RCC 7860 (cell line): ENCODE measurements around the gene GKN1.

Experiments used
- DNase-seq: peaks from one replicate; pipeline ENCODE4 v3.0.0-alpha.2; 2015; ENCODE audit warnings: low spot score
- FAIRE-seq: peaks from 2 replicates; lab custom pipeline; 2012; peaks lifted over from hg19 to GRCh38; lab: Jason Lieb, UNC

The GKN1 gene

DNA sequence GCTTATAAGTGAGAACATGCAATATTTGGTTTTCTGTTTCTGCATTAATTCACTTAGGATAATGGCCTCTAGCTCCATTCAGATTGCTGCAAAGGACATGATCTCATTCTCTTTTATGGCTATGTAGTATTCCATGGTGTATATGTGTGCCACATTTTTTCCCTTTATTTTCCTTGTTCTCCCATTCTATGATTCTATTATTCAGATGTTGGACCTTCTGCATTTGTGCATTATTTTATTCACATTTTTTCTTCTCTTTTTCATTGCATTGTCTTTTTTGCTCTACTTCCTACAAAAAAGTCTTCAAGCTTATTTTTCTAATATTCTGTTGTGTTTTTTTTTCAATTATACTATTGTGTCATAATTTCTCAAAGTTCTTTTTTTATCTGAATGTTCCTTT is 27.4 kb downstream of the GKN1 start:
- FAIRE-seq (no peak), DNase-seq (no peak)

DNA sequence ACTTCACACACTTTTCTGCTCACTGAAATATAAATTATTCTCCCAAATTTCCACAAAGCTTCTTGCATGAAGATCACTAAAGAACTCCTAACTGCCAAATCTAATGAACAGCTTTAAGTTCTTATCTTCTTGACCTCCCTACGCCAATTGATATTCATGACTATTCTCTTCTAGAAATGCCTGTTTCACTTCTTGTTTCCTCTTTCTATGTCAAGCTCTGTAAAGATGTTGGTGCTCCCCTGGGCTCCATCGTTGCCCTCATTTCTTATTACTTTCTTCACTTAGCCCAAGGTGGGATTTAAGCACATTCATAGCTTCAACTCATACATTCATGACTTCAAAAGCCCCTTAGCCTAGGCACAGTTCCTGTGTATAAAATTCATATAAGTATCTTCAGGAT is 29.3 kb downstream of the GKN1 start:
- no peak for FAIRE-seq
- DNase-seq = no peak

GRCh38 chr2:69007169-69007568 is 32.7 kb downstream of the GKN1 start:
- no peak for FAIRE-seq
- no peak for DNase-seq

DNA sequence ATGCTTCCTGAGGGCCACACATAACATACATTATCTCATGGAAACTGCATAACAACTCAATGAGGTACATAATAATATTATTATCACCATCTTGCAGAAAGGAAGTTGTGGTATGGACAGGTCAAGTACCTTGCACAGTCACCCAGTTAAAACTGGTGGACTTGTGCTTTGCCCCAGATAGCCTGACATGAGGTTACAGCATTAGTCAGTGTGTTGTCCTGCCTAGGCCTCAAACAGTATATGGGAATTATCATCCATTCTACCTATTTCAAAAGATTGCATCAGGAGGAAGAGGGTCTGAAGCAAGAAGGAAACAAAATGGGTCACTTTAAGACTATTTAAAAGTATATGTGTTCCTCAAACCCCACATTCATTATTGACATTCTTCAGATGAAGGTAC is 33.2 kb downstream of the GKN1 start:
- DNase-seq (no peak), FAIRE-seq (no peak)

- no peak for DNase-seq
- FAIRE-seq = no peak
Observed at GRCh38 chr2:69010437-69011194, 36.2 kb downstream of the GKN1 start.

DNA sequence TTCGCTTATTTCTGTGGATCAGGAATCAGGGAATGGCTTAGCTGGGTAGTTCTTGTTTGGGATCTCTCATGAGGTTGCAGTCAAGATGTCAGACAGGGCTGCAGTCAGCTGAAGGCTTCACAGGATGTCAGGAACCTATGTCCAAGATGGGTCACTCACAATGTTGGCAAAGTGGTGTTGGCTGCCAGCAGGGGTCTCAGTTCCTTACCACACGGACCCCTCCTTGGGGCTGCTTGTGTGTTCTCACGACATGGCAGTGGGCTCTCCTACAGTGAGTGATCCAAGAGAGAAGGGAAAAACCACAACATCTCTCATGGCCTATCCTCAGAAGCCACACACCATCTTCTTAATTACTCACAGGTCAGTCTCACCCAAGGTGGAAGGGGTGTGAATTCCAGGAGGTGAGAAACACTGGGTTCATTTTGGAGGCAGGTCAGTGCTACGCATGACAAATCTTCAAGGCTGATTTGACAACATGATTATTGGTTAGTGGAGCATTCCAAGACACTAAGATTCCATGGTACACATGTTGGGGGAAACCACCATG is 37.2 kb downstream of the GKN1 start:
- DNase-seq = peak; percentile 32
- FAIRE-seq = no peak

GRCh38 chr2:69012310-69013141 is 38.1 kb downstream of the GKN1 start:
- DNase-seq (peak; percentile 39), FAIRE-seq (no peak)

DNA sequence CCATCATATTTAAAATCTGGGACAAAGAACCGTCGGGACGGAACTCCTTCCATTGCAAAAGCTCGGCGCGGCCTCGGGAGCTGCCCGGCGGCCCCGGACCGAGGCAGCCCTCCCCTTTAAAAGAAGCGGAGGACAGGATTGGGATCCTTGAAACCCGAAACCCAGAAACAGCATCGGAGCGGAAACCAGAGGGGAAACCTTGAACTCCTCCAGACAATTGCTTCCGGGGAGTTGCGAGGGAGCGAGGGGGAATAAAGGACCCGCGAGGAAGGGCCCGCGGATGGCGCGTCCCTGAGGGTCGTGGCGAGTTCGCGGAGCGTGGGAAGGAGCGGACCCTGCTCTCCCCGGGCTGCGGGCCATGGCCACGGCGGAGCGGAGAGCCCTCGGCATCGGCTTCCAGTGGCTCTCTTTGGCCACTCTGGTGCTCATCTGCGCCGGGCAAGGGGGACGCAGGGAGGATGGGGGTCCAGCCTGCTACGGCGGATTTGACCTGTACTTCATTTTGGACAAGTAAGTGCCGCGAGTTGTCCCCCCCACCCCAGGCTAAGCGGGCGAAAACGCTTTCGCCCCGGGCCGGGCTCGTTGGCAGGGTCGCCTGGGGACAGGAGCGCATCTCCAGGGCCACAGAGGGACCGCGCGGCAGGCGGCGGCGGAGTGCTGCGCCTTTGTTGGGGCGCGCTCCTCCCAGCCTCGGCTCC is 38.9 kb downstream of the GKN1 start, which contains the start of gene ANTXR1:
TSS of gene ANTXR1 (plus strand) at position 38 of the 698 bp plus-strand sequence. CDS start at position 359, 321 bp downstream.
- FAIRE-seq = no peak

DNA sequence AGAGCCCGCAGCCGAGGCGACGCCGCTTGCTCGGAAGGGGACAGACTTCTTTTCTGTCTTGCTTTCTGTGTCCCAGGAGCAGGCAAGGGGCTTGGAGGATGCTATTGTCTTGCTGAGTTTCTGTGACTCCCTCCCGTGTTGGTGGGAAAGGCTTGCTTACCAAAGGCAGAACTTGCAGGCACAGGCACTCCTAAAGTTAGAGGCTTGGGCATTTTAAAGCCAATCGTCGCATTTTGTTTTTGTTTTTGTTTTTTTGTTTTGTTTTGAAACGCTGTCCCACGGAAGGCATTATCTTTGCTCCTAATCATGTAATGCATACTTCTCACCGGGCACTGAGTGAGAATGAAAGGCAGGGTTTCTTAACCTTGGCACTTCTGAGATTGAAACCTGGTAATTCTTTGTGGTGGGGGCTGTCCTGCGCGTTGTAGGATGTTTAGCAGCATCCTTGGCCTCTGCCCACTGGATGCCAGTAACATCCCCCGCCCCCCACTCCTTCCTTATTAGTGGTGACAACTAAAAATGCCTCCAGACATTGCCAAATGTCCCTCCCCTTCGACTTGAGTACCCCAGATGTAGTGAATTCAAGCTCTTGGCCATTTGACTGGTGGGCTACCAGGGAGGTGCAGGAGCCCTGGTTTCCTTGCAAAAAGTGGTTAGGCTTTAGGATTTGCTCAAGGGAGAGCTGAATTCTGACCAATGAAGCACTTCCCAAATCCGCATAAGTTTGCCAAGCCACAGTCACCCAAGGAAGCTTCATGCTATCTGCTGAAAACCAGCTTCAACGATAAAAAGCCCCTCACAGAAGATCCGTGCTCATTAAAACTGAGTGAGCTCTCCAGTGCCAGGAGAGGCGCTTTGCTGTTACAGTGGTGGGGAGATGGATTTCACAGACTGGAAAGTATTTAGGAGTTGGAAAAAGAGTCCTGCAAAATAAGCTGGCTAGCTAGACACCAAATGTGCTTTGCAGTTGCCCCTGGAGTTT is 39.7 kb downstream of the GKN1 start:
- no peak for FAIRE-seq
- no peak for DNase-seq

More for the DNA sequence above, 38.9 kb downstream of the GKN1 start, which contains the start of gene ANTXR1:
- DNase-seq = no peak

DNA sequence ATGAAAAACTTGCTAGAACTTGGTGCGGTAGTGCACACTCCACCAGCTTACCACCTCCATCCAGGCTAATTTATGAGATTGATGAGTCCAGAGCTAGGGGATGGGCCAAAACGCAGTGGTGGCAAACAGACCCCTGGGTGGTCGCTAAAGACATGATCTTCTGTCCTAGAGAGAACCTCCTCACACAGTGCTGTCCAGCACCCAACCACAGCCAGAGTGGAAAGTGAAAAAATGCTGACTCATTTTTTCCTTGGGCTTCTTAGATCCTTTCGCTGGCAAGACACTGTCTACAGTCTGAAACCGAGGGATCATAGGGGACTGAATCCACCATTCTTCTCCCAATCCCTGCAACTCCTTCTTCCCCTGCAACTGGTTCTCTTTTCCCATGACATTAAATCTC is 42.6 kb downstream of the GKN1 start:
- DNase-seq = no peak
- FAIRE-seq = no peak

DNA sequence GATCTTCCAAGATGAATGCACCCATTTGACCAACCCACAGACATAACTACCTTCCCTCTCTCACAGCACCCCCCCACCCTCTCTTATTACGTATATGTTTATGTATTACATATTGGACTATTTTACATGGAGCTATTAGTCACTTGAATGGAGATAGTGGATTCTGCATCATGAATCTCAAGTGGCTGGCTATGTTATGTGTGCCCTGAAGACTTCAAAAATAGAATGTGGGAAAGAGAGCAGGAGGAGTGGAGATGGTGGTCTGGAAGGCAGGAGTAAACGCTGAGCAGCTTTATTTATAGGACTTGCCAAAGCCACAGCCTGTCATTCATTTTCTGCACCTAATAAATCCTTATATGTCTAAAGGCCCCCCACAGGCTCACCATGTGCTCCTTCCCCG is 43.4 kb downstream of the GKN1 start:
- FAIRE-seq (no peak), DNase-seq (no peak)

- DNase-seq = no peak
- no peak for FAIRE-seq
Observed at GRCh38 chr2:69018678-69019095, 44.3 kb downstream of the GKN1 start.

- DNase-seq (no peak), FAIRE-seq (no peak)
Observed at GRCh38 chr2:69020496-69021426, 46.3 kb downstream of the GKN1 start.

- no peak for DNase-seq
- no peak for FAIRE-seq
Observed at GRCh38 chr2:69021727-69022126, 47.3 kb downstream of the GKN1 start.

GRCh38 chr2:69022548-69022947 is 48.1 kb downstream of the GKN1 start:
- no peak for FAIRE-seq
- DNase-seq = no peak

- DNase-seq (no peak), FAIRE-seq (no peak)
Observed at GRCh38 chr2:69023236-69023635, 48.8 kb downstream of the GKN1 start.

GRCh38 chr2:69026026-69026425 is 51.6 kb downstream of the GKN1 start:
- peak; percentile 45 for DNase-seq

DNA sequence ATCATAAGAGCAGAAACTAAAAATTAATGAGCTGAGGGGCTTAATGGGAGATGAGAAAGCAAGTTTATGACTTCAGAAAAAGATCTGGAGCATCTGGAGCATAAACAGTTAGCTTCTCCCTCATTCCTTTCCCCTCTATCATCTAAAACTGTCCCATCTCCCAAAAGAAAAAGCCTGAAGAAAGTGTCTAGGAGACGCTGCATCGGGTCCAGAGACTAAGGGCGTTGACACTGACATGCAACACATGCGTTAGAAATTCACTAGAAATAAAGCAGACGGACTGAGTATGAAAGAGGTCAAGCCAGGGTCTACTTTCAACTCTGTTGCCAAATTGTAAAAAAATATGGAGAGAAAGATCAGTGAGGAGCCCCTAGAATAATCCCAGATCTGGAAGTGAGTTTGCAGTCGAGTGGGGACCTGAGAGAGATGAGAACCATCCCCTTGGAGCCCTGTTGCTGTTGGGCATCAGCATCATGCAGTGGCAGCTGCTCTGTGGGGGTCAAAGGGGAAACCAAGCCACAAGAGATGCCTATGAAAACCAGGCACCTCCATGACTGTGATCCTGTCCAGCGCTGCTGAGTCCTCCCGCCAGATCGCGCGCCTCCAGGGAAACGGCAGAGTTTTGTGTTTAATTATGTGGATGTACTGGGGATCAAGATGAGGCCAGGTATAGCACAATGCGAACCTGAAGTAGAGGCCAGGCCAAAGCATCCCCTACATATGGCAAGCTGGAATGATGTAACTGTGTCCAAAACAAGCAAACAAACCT is 52.4 kb downstream of the GKN1 start:
- DNase-seq (no peak), FAIRE-seq (no peak)

More at GRCh38 chr2:69026026-69026425, 51.6 kb downstream of the GKN1 start:
- no peak for FAIRE-seq
